HG03354 (cell line): Measurements from ENCODE around the gene TACO1.

Experiments used
- ATAC-seq: cut with Tn5 transposase; IDR thresholded peaks from one replicate; pipeline ENCODE4 v1.9.1; 2021; ENCODE audit warnings: mild to moderate bottlenecking; ENCODE audit not compliant: unreplicated experiment, poor library complexity, severe bottlenecking

TACO1 gene

GRCh38 chr17:63634163-63634562, 33.5 kb downstream of the TACO1 start:
- ATAC-seq, result no peak

- no peak for ATAC-seq
Measured at GRCh38 chr17:63634816-63635215, 34.1 kb downstream of the TACO1 start.

GRCh38 chr17:63635290-63635689, 34.6 kb downstream of the TACO1 start:
- no peak for ATAC-seq

GRCh38 chr17:63635787-63636186, 35.1 kb downstream of the TACO1 start:
- ATAC-seq, result no peak

- no peak for ATAC-seq
Measured at GRCh38 chr17:63639125-63639524, 38.4 kb downstream of the TACO1 start.

GRCh38 chr17:63640038-63640437, 39.3 kb downstream of the TACO1 start:
- ATAC-seq, result no peak

GRCh38 chr17:63641692-63642448, 41.2 kb downstream of the TACO1 start:
- ATAC-seq, result no peak

GRCh38 chr17:63644846-63645245, 44.2 kb downstream of the TACO1 start:
- no peak for ATAC-seq

GRCh38 chr17:63645775-63646487, 45.2 kb downstream of the TACO1 start:
- ATAC-seq, result peak; percentile 69

- peak; percentile 88 for ATAC-seq
Measured at GRCh38 chr17:63646488-63646806, 45.8 kb downstream of the TACO1 start.

- ATAC-seq, result no peak
Measured at GRCh38 chr17:63647065-63647725, 46.5 kb downstream of the TACO1 start.

GRCh38 chr17:63647936-63648335, 47.2 kb downstream of the TACO1 start:
- ATAC-seq, result no peak

GRCh38 chr17:63649813-63650212, 49.1 kb downstream of the TACO1 start:
- no peak for ATAC-seq

GRCh38 chr17:63652106-63652505, 51.4 kb downstream of the TACO1 start:
- no peak for ATAC-seq

- no peak for ATAC-seq
Measured at GRCh38 chr17:63653050-63653449, 52.4 kb downstream of the TACO1 start.

- ATAC-seq, result no peak
Measured at GRCh38 chr17:63657786-63658185, 57.1 kb downstream of the TACO1 start.
